Left ventricle myocardium inferior (tissue), 1 donor: ENCODE data around the gene ZNF492. TPM values are rescaled to one million over a fixed set of nuclear protein-coding genes. Genes with fewer than 3 reads are reported as not detected.
"Not testable (repeated sequence)": the region's sequence is repeated elsewhere in the genome, so short reads cannot be mapped to it uniquely, and the experiment has no call there.

Experiments used
- DNase-seq: peaks from one replicate; pipeline ENCODE4 v3.0.0-alpha.2; 2020
- H3K27ac ChIP-seq: fragments of 200-600 bp; replicated peaks from 2 replicates; pipeline ENCODE4 v1.8.0; 2021
- H3K27me3 ChIP-seq: fragments of 200-600 bp; 2 replicates; pipeline ENCODE4 v1.8.0; 2021; ENCODE audit warnings: low read depth
- H3K36me3 ChIP-seq: fragments of 200-600 bp; 2 replicates; pipeline ENCODE4 v1.8.0; 2021
- H3K4me1 ChIP-seq: fragments of 200-600 bp; 2 replicates; pipeline ENCODE4 v1.8.0; 2021
- H3K4me3 ChIP-seq: fragments of 200-600 bp; 2 replicates; pipeline ENCODE4 v1.8.0; 2021; ENCODE audit warnings: mild to moderate bottlenecking, moderate library complexity
- H3K9me3 ChIP-seq: fragments of 200-600 bp; replicated peaks from 2 replicates; pipeline ENCODE4 v1.8.0; 2021
- CTCF ChIP-seq: fragments of 200-600 bp; IDR thresholded peaks from 2 replicates; pipeline ENCODE4 v1.8.0; 2021; ENCODE audit warnings: antibody characterized with exemption, mild to moderate bottlenecking, borderline replicate concordance
- intact Hi-C: fragments of 100-400 bp; cut with micrococcal nuclease; formaldehyde crosslinking; loops from one replicate; pipeline ENCODE4 v1.11.0; 2022
- total RNA-seq: library from RNA; stranded (reverse); fragmentation: NEBNext Ultra II Directional; extraction: Animal tissue kit (Norgen Biotek cat#: 25700); gene quantifications from one replicate; pipeline ENCODE4 v1.2.1, GENCODE V29; 2021
- donor health status: DM: no; HTN: yes; CAD: no; lungs with severe emphysema.

ZNF492 gene
- total RNA-seq, 1 donor from 2014 or later: 0.08 TPM

GRCh38 chr19:22612316-22612715, 21.8 kb upstream of the ZNF492 start:
- Histone ChIP-seq H3K27ac (no peak overlapping the region), H3K27me3 (peaks cover 18% of the 10 kb centered on the region), H3K4me1 (no peaks in the 10 kb centered on the region), H3K9me3 (no peaks in the 10 kb centered on the region), H3K4me3 (no peak overlapping the region), H3K36me3 (no peaks in the 10 kb centered on the region)
- no peak for DNase-seq
- no peak for TF ChIP-seq CTCF
- intact Hi-C loops: no loop called here

- TF ChIP-seq CTCF: no peak
- DNase-seq: no peak
- H3K4me3 ChIP-seq: no peak overlapping the region
Observed at GRCh38 chr19:22616659-22617058, 17.5 kb upstream of the ZNF492 start.

GRCh38 chr19:22617181-22617580, 16.9 kb upstream of the ZNF492 start:
- H3K9me3 ChIP-seq, H3K36me3 ChIP-seq, DNase-seq, H3K4me1 ChIP-seq, H3K27ac ChIP-seq, intact Hi-C loops, H3K4me3 ChIP-seq: not testable (repeated sequence)
- H3K27me3 ChIP-seq: peaks cover 48% of the 10 kb centered on the region

More at GRCh38 chr19:22616659-22617058, 17.5 kb upstream of the ZNF492 start:
- H3K27ac ChIP-seq: no peak overlapping the region
- no peaks in the 10 kb centered on the region for H3K4me1 ChIP-seq
- intact Hi-C loops: no loop called here
- peaks cover 43% of the 10 kb centered on the region for H3K27me3 ChIP-seq
- H3K36me3 ChIP-seq: no peaks in the 10 kb centered on the region
- H3K9me3 ChIP-seq: no peaks in the 10 kb centered on the region

GRCh38 chr19:22617614-22618320, 16.4 kb upstream of the ZNF492 start:
- TF ChIP-seq CTCF: no peak
- Histone ChIP-seq H3K4me3 (no peak overlapping the region), H3K27ac (no peak overlapping the region), H3K4me1 (peaks cover 1% of the 10 kb centered on the region), H3K9me3 (no peaks in the 10 kb centered on the region), H3K27me3 (peaks cover 54% of the 10 kb centered on the region), H3K36me3 (no peaks in the 10 kb centered on the region)
- intact Hi-C loops: no loop called here
- peak; percentile 29 for DNase-seq

GRCh38 chr19:22619371-22619770, 14.8 kb upstream of the ZNF492 start:
- no peaks in the 10 kb centered on the region for H3K9me3 ChIP-seq
- H3K27ac ChIP-seq: peak overlapping the region; percentile 33
- H3K4me1 ChIP-seq: peaks cover 7% of the 10 kb centered on the region
- DNase-seq: no peak
- no peak overlapping the region for H3K4me3 ChIP-seq
- no peaks in the 10 kb centered on the region for H3K36me3 ChIP-seq
- H3K27me3 ChIP-seq: peaks cover 70% of the 10 kb centered on the region
- TF ChIP-seq CTCF: no peak
- intact Hi-C loops: no loop called here

- intact Hi-C loops: no loop called here
- Histone ChIP-seq H3K36me3 (no peaks in the 10 kb centered on the region), H3K4me3 (no peak overlapping the region), H3K27me3 (peaks cover 76% of the 10 kb centered on the region), H3K9me3 (no peaks in the 10 kb centered on the region), H3K27ac (no peak overlapping the region), H3K4me1 (peaks cover 7% of the 10 kb centered on the region)
- DNase-seq: no peak
- no peak for TF ChIP-seq CTCF
Observed at GRCh38 chr19:22619932-22620331, 14.2 kb upstream of the ZNF492 start.
